Measurements from ENCODE around the gene PPP2R5D.

Gene PPP2R5D

GRCh38 chr6:43006251-43006650 lies 21.9 kb downstream of the PPP2R5D start:
- no peaks in the 10 kb centered on the region for H3K9me3 ChIP-seq (ENCODE audit: insufficient read depth, low read length)

GRCh38 chr6:43007126-43007525 lies 22.8 kb downstream of the PPP2R5D start:
- no peaks in the 10 kb centered on the region for H3K9me3 ChIP-seq (ENCODE audit: insufficient read depth, low read length)
- H3K4me2 ChIP-seq (ENCODE audit: low read length): no peak overlapping the region
- H3K27ac ChIP-seq (ENCODE audit: low read length): no peak overlapping the region
- no peak overlapping the region for H3K9ac ChIP-seq (ENCODE audit: low read length)
- H3K27me3 ChIP-seq (ENCODE audit: low read depth, low read length): no peaks in the 10 kb centered on the region
- H3K4me1 ChIP-seq (ENCODE audit: low read length): peaks cover 9% of the 10 kb centered on the region
- no peaks in the 10 kb centered on the region for H4K20me1 ChIP-seq (ENCODE audit: insufficient read depth, low read length)
- H3K4me3 ChIP-seq (ENCODE audit: low read length): no peak overlapping the region
- H3K79me2 ChIP-seq (ENCODE audit: low read length): no peaks in the 10 kb centered on the region
- no peak overlapping the region for H2AFZ ChIP-seq (ENCODE audit: low read depth, low read length)
- TF ChIP-seq EZH2phosphoT487 (IDR thresholded peaks at IDR 0.05; ENCODE audit: low read depth) (no peak), CTCF (IDR thresholded peaks at IDR 0.05; ENCODE audit: low read depth, low read length) (no peak)
- peaks cover 50% of the 10 kb centered on the region for H3K36me3 ChIP-seq (replicated peaks; ENCODE audit: low read depth, low read length)

More at GRCh38 chr6:43006251-43006650, 21.9 kb downstream of the PPP2R5D start:
- Histone ChIP-seq H3K79me2 (ENCODE audit: low read length) (no peaks in the 10 kb centered on the region), H4K20me1 (ENCODE audit: insufficient read depth, low read length) (no peaks in the 10 kb centered on the region), H3K9ac (ENCODE audit: low read length) (no peak overlapping the region), H3K27ac (ENCODE audit: low read length) (no peak overlapping the region), H3K27me3 (ENCODE audit: low read depth, low read length) (no peaks in the 10 kb centered on the region), H2AFZ (ENCODE audit: low read depth, low read length) (no peak overlapping the region), H3K4me2 (ENCODE audit: low read length) (no peak overlapping the region), H3K4me3 (ENCODE audit: low read length) (no peak overlapping the region), H3K4me1 (ENCODE audit: low read length) (peaks cover 9% of the 10 kb centered on the region), H3K36me3 (replicated peaks; ENCODE audit: low read depth, low read length) (peaks cover 42% of the 10 kb centered on the region)
- TF ChIP-seq CTCF (IDR thresholded peaks at IDR 0.05; ENCODE audit: low read depth, low read length): no peak
- no peak for TF ChIP-seq EZH2phosphoT487 (IDR thresholded peaks at IDR 0.05; ENCODE audit: low read depth)

GRCh38 chr6:43009124-43009523 lies 24.8 kb downstream of the PPP2R5D start:
- no peak overlapping the region for H3K9ac ChIP-seq (ENCODE audit: low read length)
- peaks cover 53% of the 10 kb centered on the region for H3K36me3 ChIP-seq (replicated peaks; ENCODE audit: low read depth, low read length)
- no peak overlapping the region for H3K4me2 ChIP-seq (ENCODE audit: low read length)
- H3K27me3 ChIP-seq (ENCODE audit: low read depth, low read length): no peaks in the 10 kb centered on the region
- H2AFZ ChIP-seq (ENCODE audit: low read depth, low read length): no peak overlapping the region
- no peaks in the 10 kb centered on the region for H4K20me1 ChIP-seq (ENCODE audit: insufficient read depth, low read length)
- H3K4me1 ChIP-seq (ENCODE audit: low read length): peaks cover 18% of the 10 kb centered on the region
- H3K9me3 ChIP-seq (ENCODE audit: insufficient read depth, low read length): no peaks in the 10 kb centered on the region
- H3K79me2 ChIP-seq (ENCODE audit: low read length): peaks cover 11% of the 10 kb centered on the region
- H3K27ac ChIP-seq (ENCODE audit: low read length): 0 out of 2 replicates have a peak overlapping the region, but pooled peaks have one; percentile 13
- no peak for TF ChIP-seq EZH2phosphoT487 (IDR thresholded peaks at IDR 0.05; ENCODE audit: low read depth)
- peak; percentile 61 for TF ChIP-seq CTCF (IDR thresholded peaks at IDR 0.05; ENCODE audit: low read depth, low read length)
- H3K4me3 ChIP-seq (ENCODE audit: low read length): no peak overlapping the region

- H3K79me2 ChIP-seq (ENCODE audit: low read length): peaks cover 27% of the 10 kb centered on the region
- no peak overlapping the region for H3K4me2 ChIP-seq (ENCODE audit: low read length)
- no peaks in the 10 kb centered on the region for H4K20me1 ChIP-seq (ENCODE audit: insufficient read depth, low read length)
- peaks cover 49% of the 10 kb centered on the region for H3K36me3 ChIP-seq (replicated peaks; ENCODE audit: low read depth, low read length)
- peaks cover 24% of the 10 kb centered on the region for H3K4me1 ChIP-seq (ENCODE audit: low read length)
- H3K9me3 ChIP-seq (ENCODE audit: insufficient read depth, low read length): no peaks in the 10 kb centered on the region
- TF ChIP-seq CTCF (IDR thresholded peaks at IDR 0.05; ENCODE audit: low read depth, low read length) (no peak), EZH2phosphoT487 (IDR thresholded peaks at IDR 0.05; ENCODE audit: low read depth) (no peak)
- H3K27ac ChIP-seq (ENCODE audit: low read length): no peak overlapping the region
- no peak overlapping the region for H3K9ac ChIP-seq (ENCODE audit: low read length)
- H3K4me3 ChIP-seq (ENCODE audit: low read length): no peak overlapping the region
- no peak overlapping the region for H2AFZ ChIP-seq (ENCODE audit: low read depth, low read length)
- H3K27me3 ChIP-seq (ENCODE audit: low read depth, low read length): no peaks in the 10 kb centered on the region
Measured at GRCh38 chr6:43011207-43011606, 26.8 kb downstream of the PPP2R5D start.
